Stimulated activated CD4-positive, alpha-beta T cell treated with anti-CD3 and anti-CD28 coated beads, TNF-alpha, amount 100 ng/mL, for 1 hour (primary cell): ENCODE data around the gene PSMC3.
A peak's percentile ranks its signal among the peaks of the same experiment; 100 is the strongest.

Experiments
- DNase-seq, 3 donors: peaks; one replicate each; pipeline ENCODE4 v3.0.0-alpha.2; 2020; ENCODE audit warnings: low read depth in 3 of 3, low spot score in 1 of 3

PSMC3 gene

GRCh38 chr11:47426062-47426956 lies at the start of gene PSMC3:
PSMC3 (minus strand) TSS chr11:47426439; CDS start chr11:47426279, 160 bp downstream.
- peak; percentile 95 to 97 (median 96) for DNase-seq

DNA sequence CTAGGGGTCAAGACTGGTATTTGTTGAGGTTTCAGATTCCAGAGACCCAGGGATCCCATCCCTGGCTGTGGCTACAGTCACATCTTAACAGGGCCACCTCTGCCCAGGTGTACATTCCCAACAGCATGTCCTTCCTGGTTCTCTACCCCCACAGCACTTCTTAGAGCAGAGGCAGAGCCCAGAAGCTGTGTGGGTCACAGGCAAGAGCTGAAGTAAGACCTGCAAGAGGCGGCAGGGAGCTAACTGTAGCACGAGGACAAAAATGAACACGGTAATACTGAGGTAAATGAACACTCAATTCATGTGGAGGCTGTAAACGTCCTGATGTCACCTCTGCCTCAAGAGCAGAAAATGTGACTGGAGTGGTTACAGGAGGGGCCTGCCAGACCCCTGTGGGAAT lies 44.4 kb upstream of the PSMC3 start:
- no peak for DNase-seq

DNA sequence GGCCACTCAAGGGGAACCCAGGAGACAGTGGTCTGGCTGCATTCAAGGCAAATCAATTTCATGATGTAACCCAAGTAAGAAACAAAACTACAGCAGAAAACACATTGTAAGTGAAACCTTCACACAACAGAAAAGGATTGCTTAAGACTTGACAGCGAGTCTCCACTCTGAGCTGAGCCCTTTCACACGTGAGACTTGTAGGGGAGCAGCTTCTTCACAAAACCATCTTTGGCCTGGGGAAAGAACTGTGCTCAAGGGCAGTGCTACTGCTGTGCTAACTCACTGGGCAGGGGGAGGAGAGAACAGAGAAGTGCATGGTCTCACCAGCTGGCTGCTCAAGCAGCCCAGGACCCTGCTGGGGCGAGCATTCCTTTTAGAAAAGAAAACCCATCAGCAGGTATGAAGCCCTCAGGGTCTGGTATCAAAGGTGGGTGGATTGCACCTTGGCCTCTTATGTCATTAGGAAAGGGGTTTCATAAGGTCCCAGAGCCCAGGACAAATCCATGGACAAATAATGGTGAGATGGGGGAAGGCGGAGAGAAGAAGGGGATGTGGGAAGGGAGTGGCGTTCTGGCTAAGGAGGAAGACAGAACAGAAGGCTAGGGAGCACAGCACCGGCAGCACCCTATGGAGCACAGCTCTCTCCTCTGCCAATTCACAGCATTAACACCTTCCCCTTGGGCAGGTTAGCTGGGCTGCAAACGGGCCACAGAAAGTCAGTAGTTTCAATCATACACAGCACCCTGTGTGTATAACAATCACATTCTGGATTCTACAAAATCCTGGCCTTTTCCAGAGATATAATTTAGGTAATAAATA lies 43.3 kb upstream of the PSMC3 start:
- DNase-seq = no peak

GRCh38 chr11:47468598-47469214 lies 42.5 kb upstream of the PSMC3 start:
- no peak for DNase-seq

GRCh38 chr11:47467357-47467756 lies 41.1 kb upstream of the PSMC3 start:
- no peak for DNase-seq

DNA sequence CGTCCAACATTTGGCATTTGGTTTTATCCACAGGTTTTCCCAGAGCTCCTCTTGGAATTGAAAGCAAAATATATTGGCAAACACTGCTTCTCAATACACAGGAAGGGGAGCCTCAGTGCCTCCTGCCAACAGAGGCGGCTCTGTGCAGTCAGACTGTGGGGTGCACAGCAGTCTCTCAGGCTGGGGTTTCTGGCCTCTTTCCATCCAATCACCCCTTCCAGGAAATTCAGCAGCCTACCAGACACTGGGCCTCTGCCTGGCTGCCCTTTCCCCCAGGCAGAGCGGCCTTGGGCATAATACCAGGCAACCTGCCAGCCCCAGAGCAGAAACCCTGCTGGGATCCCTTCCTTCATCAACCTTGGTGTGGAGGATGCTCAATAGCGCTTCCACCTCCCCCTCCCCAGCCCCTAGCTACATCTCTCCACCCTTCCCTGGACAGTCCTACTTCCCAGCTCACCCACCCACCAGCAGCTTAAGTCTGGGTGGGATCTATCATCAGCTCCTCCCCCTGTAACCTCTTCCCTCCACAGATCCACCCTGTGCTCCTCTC lies 40.5 kb upstream of the PSMC3 start:
- no peak for DNase-seq

GRCh38 chr11:47466201-47466600 lies 40.0 kb upstream of the PSMC3 start:
- DNase-seq = no peak

DNA sequence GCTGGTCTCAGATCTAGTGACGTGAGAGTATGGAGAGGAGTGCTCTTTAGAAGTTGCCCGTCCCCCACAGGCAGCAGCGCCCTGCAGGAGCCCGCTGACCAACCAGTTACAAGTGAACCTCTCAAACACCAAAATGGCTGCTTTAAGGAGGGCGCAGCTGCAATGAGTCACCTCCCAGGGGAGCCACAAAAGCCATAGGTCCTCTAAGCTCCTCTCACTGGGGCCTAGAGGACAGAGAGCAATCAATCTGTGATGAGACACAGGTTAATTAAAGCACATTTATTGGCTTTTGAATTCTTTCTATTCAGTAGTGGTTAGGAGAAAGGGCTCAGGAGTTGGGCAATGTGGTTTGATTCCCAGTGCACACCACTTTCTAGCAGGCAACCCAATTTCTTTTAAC lies 38.2 kb upstream of the PSMC3 start:
- no peak for DNase-seq

DNA sequence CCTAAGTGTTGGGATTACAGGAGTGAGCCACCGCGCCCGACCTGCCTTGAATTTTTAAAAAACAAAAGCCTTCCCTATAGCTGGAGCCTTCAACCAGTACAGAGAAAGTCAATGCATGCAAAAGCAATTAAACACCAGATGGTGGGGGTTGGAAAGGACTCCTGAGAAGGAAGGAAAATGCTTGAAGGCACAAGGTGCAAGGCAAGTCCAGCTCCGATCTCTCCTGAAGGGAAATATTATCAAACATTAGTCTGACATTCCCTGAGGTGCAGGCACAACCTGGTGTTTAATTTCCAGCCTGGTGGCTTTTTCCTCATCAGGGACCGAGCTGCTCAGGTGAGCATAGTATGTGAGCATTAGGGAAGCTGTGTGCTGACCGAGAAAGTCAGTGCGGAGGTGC lies 35.6 kb upstream of the PSMC3 start:
- no peak for DNase-seq

- DNase-seq = no peak
Observed at GRCh38 chr11:47460571-47461235, 34.5 kb upstream of the PSMC3 start.

GRCh38 chr11:47454258-47454671 lies 28.0 kb upstream of the PSMC3 start:
- DNase-seq = peak; percentile 10 to 35 (median 16)

DNA sequence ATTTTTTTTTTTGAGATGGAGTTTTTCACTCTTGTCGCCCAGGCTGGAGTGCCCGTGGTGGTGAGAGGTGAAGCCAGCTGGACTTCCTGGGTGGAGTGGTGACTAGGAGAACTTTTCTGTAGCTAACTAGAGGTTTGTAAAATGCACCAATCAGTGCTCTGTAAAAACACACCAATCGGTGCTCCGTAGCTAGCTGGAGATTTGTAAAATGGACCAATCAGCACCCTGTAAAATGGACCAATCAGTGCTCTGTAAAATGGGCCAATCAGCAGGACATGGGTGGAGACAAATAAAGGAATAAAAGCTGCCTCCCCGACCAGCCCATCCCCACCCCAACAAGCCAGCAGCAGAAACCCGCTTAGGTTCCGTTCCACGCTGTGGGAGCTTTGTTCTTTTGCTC lies 27.1 kb upstream of the PSMC3 start:
- no peak for DNase-seq

- no peak for DNase-seq
Observed at GRCh38 chr11:47451990-47452389, 25.8 kb upstream of the PSMC3 start.

GRCh38 chr11:47451436-47451835 lies 25.2 kb upstream of the PSMC3 start:
- no peak for DNase-seq

- DNase-seq = no peak
Observed at GRCh38 chr11:47449541-47449940, 23.3 kb upstream of the PSMC3 start.

DNA sequence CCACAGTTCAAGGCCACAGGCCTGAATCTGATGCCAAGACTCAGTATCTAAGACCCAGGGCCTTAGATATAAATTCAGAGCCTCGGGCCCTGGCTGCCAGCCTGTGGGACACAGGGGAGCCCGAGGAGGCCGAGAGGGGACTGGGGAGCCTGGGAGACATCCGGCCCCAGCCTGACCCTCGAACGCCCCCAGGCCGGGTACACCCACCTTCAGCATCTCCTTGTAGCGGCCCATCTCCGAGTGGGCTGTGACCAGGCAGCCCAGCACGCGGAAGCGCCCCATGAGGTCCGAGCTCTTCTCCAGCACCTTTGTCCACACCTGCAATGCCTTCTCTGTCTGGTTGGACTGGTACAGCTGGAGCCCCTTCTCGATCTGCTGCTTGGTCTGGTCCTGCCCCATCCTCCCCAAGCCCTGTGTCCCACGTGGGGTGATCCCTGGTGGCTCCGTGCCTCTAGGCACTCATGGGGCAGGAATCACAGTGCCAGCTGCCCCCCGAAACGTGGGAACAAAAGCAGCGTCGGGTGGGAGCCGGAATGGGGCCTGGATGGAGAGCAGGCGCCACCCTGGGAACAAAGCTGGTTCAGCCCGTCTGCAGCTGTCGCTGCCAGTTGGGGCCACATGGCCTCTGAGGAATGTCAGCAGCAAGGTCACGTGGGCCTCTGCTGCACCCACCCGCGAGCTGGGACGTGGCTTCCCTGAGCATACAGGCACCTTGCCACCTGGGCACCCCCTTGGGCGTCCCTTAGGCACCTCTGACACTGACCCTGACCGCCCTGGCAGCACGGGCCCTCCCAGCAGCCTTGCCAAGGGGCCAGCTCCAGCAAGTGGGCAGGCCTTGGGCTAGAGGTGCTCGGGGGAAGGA lies 22.6 kb upstream of the PSMC3 start, which contains the start of gene RAPSN:
Gene RAPSN (minus strand): TSS at position 571 of the 862 bp plus-strand sequence. CDS start 172 bp downstream, at position 399.
- DNase-seq = no peak

GRCh38 chr11:47447906-47448305 lies 21.7 kb upstream of the PSMC3 start:
- DNase-seq = no peak

DNA sequence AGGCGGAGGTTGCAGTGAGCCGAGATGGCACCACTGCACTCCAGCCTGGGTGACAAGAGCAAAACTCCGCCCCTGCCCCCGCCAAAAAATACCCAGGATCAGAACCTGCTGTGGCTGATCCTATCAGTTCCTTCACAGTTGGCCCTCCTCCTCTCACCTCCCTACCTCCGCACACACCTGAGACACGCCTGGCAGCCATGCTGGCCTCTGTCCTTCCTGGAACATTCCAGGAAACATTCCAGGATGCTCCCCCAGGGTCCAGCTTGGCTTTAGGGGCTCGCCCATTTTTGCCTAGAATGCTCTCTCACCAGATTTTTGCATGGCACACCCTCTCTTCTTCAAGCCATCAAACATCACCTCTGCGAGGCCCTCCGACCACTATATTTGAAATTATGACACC lies 20.6 kb upstream of the PSMC3 start:
- no peak for DNase-seq

- DNase-seq = no peak
Observed at GRCh38 chr11:47445840-47446239, 19.6 kb upstream of the PSMC3 start.

DNA sequence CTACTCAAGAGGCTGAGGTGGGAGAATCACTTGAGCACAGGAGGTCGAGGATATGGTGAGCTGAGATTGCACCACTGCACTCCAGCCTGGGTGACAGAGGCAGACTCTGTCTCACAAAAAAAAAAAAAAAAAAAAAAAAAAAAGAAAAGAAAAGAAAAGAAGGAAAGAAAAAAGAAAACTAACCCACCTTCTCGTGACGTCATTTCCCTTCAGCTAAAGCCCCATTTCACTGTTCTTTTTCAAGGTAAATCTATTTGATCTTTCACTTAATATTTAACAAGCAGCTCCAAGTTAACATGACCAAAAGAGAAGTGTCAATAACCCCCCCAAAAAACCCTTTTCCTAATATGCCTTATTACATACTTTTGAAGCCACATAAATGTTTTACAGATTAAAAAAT lies 17.6 kb upstream of the PSMC3 start:
- no peak for DNase-seq
